ENCODE data around the gene TBCC. TPM values are rescaled to one million over a fixed set of nuclear protein-coding genes. Genes with fewer than 3 reads are reported as not detected.
"Not testable (repeated sequence)": the region's sequence is repeated elsewhere in the genome, so short reads cannot be mapped to it uniquely, and the experiment has no call there.

The TBCC gene
- total and polyA plus RNA-seq, 2 donors from 2014 or later, result 17.6 to 21.2 TPM

DNA sequence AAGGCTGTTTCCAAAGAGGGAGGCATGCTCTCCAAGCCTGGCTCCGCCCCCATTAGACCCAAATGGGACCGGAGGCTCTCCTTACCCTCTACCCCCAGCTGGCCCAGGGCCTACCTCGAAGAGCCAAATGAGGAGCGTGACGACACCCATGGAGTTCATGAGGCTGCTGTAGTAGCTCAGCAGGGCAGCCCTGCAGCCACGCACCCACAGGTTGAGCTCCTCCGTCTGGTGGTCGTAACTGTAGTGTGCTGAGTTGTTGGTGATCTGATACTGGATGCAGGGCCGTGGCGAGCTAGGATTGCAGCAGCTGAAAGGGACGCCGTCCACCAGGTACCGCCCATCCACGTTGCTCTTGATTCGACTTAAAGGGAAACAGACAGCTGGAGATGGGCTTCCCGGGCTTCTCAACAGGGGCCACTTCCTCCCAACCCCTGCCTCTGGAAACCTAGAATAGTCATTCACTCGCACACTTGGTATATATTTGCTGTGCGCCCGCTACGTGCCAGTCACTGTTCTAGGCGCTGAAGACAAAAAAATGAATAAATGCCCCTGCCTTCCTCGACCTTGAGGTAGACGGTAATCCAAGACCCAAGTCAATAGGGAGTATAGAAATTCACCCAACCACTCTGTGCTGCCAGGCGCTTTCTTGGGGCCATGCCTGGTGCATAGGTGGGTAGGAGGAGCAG is 41.5 kb downstream of the TBCC start:
- Histone ChIP-seq H3K36me3 (ENCODE audit: control insufficient read depth in 2 of 3, insufficient read depth in 3 of 3, low read length in 3 of 3) (no peaks in the 10 kb centered on the region), H3K4me3 (ENCODE audit: low read length in 3 of 3) (peak overlapping the region; percentile 55 to 70 (median 67)), H3K27me3 (ENCODE audit: control insufficient read depth, insufficient read depth, low read length) (no peaks in the 10 kb centered on the region), H3K9me3 (ENCODE audit: control insufficient read depth in 2 of 3, insufficient read depth in 1 of 3, low read length in 3 of 3) (no peaks in the 10 kb centered on the region), H3K4me1 (ENCODE audit: control insufficient read depth in 2 of 3, insufficient read depth in 2 of 3, low read depth in 1 of 3, low read length in 3 of 3) (no peaks in the 10 kb centered on the region), H3K9ac (ENCODE audit: low read length in 3 of 3) (peak overlapping the region in 1 of 3 donors; percentile 58), H3K27ac (ENCODE audit: low read depth in 2 of 2, low read length in 2 of 2) (no peak overlapping the region)
- TF ChIP-seq, protein P1, sequence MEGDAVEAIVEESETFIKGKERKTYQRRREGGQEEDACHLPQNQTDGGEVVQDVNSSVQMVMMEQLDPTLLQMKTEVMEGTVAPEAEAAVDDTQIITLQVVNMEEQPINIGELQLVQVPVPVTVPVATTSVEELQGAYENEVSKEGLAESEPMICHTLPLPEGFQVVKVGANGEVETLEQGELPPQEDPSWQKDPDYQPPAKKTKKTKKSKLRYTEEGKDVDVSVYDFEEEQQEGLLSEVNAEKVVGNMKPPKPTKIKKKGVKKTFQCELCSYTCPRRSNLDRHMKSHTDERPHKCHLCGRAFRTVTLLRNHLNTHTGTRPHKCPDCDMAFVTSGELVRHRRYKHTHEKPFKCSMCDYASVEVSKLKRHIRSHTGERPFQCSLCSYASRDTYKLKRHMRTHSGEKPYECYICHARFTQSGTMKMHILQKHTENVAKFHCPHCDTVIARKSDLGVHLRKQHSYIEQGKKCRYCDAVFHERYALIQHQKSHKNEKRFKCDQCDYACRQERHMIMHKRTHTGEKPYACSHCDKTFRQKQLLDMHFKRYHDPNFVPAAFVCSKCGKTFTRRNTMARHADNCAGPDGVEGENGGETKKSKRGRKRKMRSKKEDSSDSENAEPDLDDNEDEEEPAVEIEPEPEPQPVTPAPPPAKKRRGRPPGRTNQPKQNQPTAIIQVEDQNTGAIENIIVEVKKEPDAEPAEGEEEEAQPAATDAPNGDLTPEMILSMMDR (IDR thresholded peaks at IDR 0.05; ENCODE audit: borderline replicate concordance, extremely low read depth, insufficient read depth), result no peak
- intact Hi-C loops (cut with DNase I), result no loop called here
- FAIRE-seq (no peak), DNase-seq (peak; percentile 77 to 84 (median 78))

DNA sequence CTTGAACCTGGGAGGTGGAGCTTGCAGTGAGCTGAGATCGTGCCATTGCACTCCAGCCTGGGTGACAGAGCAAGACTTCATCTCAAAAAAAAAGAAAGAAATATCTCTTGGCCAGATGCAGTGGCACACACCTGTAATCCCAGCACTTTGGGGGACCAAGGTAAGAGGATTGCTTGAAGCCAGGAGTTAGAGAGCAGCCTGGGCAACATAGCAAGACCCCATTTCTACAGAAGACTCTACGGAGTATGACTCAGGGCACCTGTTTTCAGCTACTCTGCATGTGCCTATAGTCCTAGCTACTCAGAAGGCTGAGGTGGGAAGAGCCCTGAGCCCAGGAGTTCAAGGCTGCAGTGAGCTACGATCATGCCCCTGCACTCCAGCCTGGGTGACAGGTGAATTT is 43.1 kb downstream of the TBCC start:
- DNase-seq; H3K9me3 ChIP-seq (ENCODE audit: control insufficient read depth in 2 of 3, insufficient read depth in 1 of 3, low read length in 3 of 3); H3K9ac ChIP-seq (ENCODE audit: low read length in 3 of 3); H3K4me3 ChIP-seq (ENCODE audit: low read length in 3 of 3); FAIRE-seq; H3K27ac ChIP-seq (ENCODE audit: low read depth in 2 of 2, low read length in 2 of 2); intact Hi-C loops (cut with DNase I); H3K27me3 ChIP-seq (ENCODE audit: control insufficient read depth, insufficient read depth, low read length); H3K36me3 ChIP-seq (ENCODE audit: control insufficient read depth in 2 of 3, insufficient read depth in 3 of 3, low read length in 3 of 3); H3K4me1 ChIP-seq (ENCODE audit: control insufficient read depth in 2 of 3, insufficient read depth in 2 of 3, low read depth in 1 of 3, low read length in 3 of 3): not testable (repeated sequence)

DNA sequence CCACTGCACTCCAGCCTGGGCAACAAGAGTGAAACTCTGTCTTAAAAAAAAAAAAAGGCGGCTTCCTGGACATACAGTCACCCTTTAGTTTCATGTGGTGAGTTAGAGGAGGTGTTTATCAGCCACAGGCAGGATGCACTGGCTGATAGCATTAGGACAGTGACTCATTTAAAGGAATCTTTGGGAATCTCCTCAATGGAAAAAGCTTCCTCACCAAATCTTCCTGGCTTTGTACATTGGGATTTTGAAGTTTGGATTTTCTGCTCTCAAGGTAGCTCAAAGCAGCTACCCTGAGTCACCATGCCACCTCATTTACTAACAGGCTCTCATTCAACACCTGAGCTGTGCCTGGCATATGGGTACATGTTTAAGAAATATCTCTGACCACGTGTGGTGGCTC is 43.7 kb downstream of the TBCC start:
- Histone ChIP-seq H3K4me1 (ENCODE audit: control insufficient read depth in 2 of 3, insufficient read depth in 2 of 3, low read depth in 1 of 3, low read length in 3 of 3) (no peaks in the 10 kb centered on the region), H3K9me3 (ENCODE audit: control insufficient read depth in 2 of 3, insufficient read depth in 1 of 3, low read length in 3 of 3) (no peaks in the 10 kb centered on the region), H3K36me3 (ENCODE audit: control insufficient read depth in 2 of 3, insufficient read depth in 3 of 3, low read length in 3 of 3) (no peaks in the 10 kb centered on the region), H3K27ac (ENCODE audit: low read depth in 2 of 2, low read length in 2 of 2) (no peak overlapping the region), H3K4me3 (ENCODE audit: low read length in 3 of 3) (no peak overlapping the region), H3K27me3 (ENCODE audit: control insufficient read depth, insufficient read depth, low read length) (no peaks in the 10 kb centered on the region), H3K9ac (ENCODE audit: low read length in 3 of 3) (no peak overlapping the region)
- TF ChIP-seq, protein P1 (IDR thresholded peaks at IDR 0.05; ENCODE audit: borderline replicate concordance, extremely low read depth, insufficient read depth), result no peak
- DNase-seq (peak in 1 of 5 donors; percentile 12), FAIRE-seq (no peak)
- intact Hi-C loops (cut with DNase I), result no loop called here

DNA sequence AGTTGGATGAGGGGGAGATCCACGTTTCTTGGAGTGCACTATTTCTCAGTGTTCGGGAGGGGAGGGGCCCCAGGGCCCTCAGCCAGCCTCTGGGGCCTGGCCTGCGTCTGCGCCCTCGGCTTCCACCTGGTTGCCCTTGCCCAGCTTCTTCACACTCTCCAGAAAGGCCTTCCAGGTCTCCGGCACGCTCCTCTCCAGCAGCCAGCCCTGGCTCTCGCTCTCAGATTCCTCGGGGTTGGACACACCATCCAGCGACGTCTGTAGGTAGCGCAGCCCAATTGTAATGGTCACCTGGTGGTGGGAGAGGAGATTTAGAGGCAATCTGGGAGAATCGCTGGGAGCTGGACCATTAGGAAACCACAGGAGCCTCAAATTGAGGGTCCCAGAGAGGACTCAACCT is 47.7 kb downstream of the TBCC start:
- Histone ChIP-seq H3K9ac (ENCODE audit: low read length in 3 of 3) (no peak overlapping the region), H3K36me3 (ENCODE audit: control insufficient read depth in 2 of 3, insufficient read depth in 3 of 3, low read length in 3 of 3) (peaks cover 0 to 2% (median 0%) of the 10 kb centered on the region in 3 donors), H3K4me3 (ENCODE audit: low read length in 3 of 3) (no peak overlapping the region), H3K27me3 (ENCODE audit: control insufficient read depth, insufficient read depth, low read length) (no peaks in the 10 kb centered on the region), H3K9me3 (ENCODE audit: control insufficient read depth in 2 of 3, insufficient read depth in 1 of 3, low read length in 3 of 3) (no peaks in the 10 kb centered on the region), H3K27ac (ENCODE audit: low read depth in 2 of 2, low read length in 2 of 2) (no peak overlapping the region), H3K4me1 (ENCODE audit: control insufficient read depth in 2 of 3, insufficient read depth in 2 of 3, low read depth in 1 of 3, low read length in 3 of 3) (no peaks in the 10 kb centered on the region)
- DNase-seq, result no peak
- FAIRE-seq, result no peak
- TF ChIP-seq, protein P1 (IDR thresholded peaks at IDR 0.05; ENCODE audit: borderline replicate concordance, extremely low read depth, insufficient read depth), result no peak
- intact Hi-C loops (cut with DNase I), result no loop called here
